HCT116 (cell line): ENCODE measurements around the gene FOXA1.

Source experiments
- CTCF ChIP-seq, 3 experiments: fragments of 200-600 bp in 1 of 3; sonication (generic) in 1 of 3; IDR thresholded peaks in 2 of 3; conservative IDR thresholded peaks in 1 of 3; 2 replicates each; pipeline ENCODE4 v1.5.1; 2012 to 2017; ENCODE audit warnings: low read depth in 2 of 3, low read length in 2 of 3, antibody characterized with exemption in 1 of 3, borderline replicate concordance in 1 of 3, control low read depth in 1 of 3, mild to moderate bottlenecking in 1 of 3, mixed read lengths in 1 of 3, mixed run types in 1 of 3, moderate library complexity in 1 of 3; ENCODE audit not compliant: insufficient read depth in 1 of 3
- EGR1 ChIP-seq: IDR thresholded peaks from 2 replicates; pipeline ENCODE4 v1.6.1; 2012; ENCODE audit warnings: low read depth
- EZH2 ChIP-seq: fragments of 200-600 bp; sonication (generic); IDR thresholded peaks from 2 replicates; pipeline ENCODE4 v1.6.1; 2017; ENCODE audit warnings: antibody characterized with exemption, mixed run types
- EZH2phosphoT487 ChIP-seq: fragments of 200-600 bp; IDR thresholded peaks from 2 replicates; pipeline ENCODE4 v1.6.1; 2018; ENCODE audit warnings: antibody characterized with exemption, borderline replicate concordance
- POLR2A ChIP-seq: IDR thresholded peaks from 2 replicates; pipeline ENCODE4 v1.7.0; 2011; ENCODE audit warnings: borderline replicate concordance; ENCODE audit not compliant: insufficient read depth, insufficient read length; ENCODE audit errors: extremely low read depth
- POLR2AphosphoS5 ChIP-seq: IDR thresholded peaks from 2 replicates; pipeline ENCODE4 v1.6.1; 2011; ENCODE audit warnings: mild to moderate bottlenecking, low read depth, low read length, moderate library complexity
- REST ChIP-seq: IDR thresholded peaks from 2 replicates; pipeline ENCODE4 v1.6.1; 2012; ENCODE audit warnings: low read depth
- SP1 ChIP-seq: IDR thresholded peaks from 2 replicates; pipeline ENCODE4 v1.6.1; 2012; ENCODE audit warnings: low read depth
- SRF ChIP-seq: IDR thresholded peaks from 2 replicates; pipeline ENCODE4 v1.6.1; 2012; ENCODE audit warnings: low read depth
- TCF7L2 ChIP-seq: IDR thresholded peaks from 2 replicates; pipeline ENCODE4 v1.7.0; 2011; ENCODE audit warnings: borderline replicate concordance, inconsistent platforms; ENCODE audit not compliant: insufficient read depth, insufficient read length; ENCODE audit errors: extremely low read depth

- TF ChIP-seq POLR2A (no peak), CTCF (IDR thresholded peaks at IDR 0.05 in 2 of 3, conservative IDR thresholded peaks at IDR 0.05 in 1 of 3; ENCODE audit: borderline replicate concordance in 1 of 3, insufficient read depth in 1 of 3, low read depth in 2 of 3, low read length in 2 of 3) (no peak), SP1 (no peak), EGR1 (no peak), TCF7L2 (no peak), POLR2AphosphoS5 (no peak), EZH2phosphoT487 (no peak), EZH2 (no peak), REST (no peak), SRF (no peak)
Measured at GRCh38 chr14:37641117-37641516, 46.1 kb upstream of the FOXA1 start.
